ENCODE data around the gene KCNJ12.

- TF ChIP-seq CTCF (IDR thresholded peaks at IDR 0.05) (no peak), ZFX (IDR thresholded peaks at IDR 0.05; ENCODE audit: borderline replicate concordance) (no peak)
Observed at GRCh38 chr17:21460358-21460757, 84.2 kb downstream of the KCNJ12 start.

Measured in 22Rv1 (cell line).